Skin of body (tissue), 2 donors: ENCODE data around the gene SPATA7. TPM values are rescaled to one million over a fixed set of nuclear protein-coding genes. Genes with fewer than 3 reads are reported as not detected.

ENCODE experiments used
- DNase-seq: peaks from one replicate; lab custom pipeline; 2025; lab: John Stamatoyannopoulos, UW
- total RNA-seq: library from RNA; depleted of rRNA; stranded (reverse); fragments of >200 nt; gene quantifications from one replicate; pipeline ENCODE4 v1.2.3, GENCODE V29; 2014

The SPATA7 gene
- total RNA-seq, 1 donor from 2014 or later, result 20.4 TPM

DNA sequence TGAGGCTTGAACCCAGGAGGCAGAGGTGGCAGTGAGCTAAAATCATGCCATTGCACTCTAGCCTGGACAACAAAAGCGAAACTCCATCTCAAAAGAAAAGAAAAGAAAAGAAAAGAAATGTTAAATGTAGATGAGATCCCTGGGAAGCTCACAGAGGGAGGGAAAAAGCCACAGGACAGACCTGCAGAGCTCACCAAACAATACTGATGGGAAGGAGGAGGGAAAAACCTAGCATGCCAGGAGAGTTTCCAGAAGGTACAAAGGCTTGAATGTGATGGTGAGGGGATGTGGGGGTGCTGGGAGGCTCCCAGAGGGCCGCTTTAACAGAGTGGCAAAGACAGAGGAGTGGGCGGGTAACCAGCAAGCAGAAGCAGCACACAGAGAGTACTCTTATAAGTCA, 97.1 kb downstream of the SPATA7 start:
- DNase-seq, result no peak

Other genes with a start within 250 kb of the SPATA7 start
- 0.30 TPM for gene KCNK10, start 62.4 kb upstream of the SPATA7 start, total RNA-seq
- gene PTPN21, start 169.3 kb downstream of the SPATA7 start, total RNA-seq, result 13.8 TPM
- 46.5 TPM for gene ZC3H14, start 177.4 kb downstream of the SPATA7 start, total RNA-seq